H9 (cell line): ENCODE data around the gene PHOSPHO1. TPM values are rescaled to one million over a fixed set of nuclear protein-coding genes. Genes with fewer than 3 reads are reported as not detected.
"Not testable (repeated sequence)": the region's sequence is repeated elsewhere in the genome, so short reads cannot be mapped to it uniquely, and the experiment has no call there.

Experiments used
- DNase-seq: peaks from one replicate; pipeline ENCODE4 v3.0.0-alpha.2; 2017
- H2AFZ ChIP-seq: one replicate; pipeline ENCODE4 v1.6.1; 2013; ENCODE audit warnings: mild to moderate bottlenecking, low read length, control low read depth, moderate library complexity
- H2AK5ac ChIP-seq: 2 replicates; pipeline ENCODE4 v1.6.1; 2013; ENCODE audit warnings: low read length, control low read depth, mixed read lengths; ENCODE audit not compliant: insufficient read length
- H2BK120ac ChIP-seq: one replicate; pipeline ENCODE4 v1.6.1; 2013; ENCODE audit warnings: low read depth, mild to moderate bottlenecking, low read length, control low read depth, inconsistent platforms; ENCODE audit not compliant: poor library complexity, severe bottlenecking
- H2BK12ac ChIP-seq: 2 replicates; pipeline ENCODE4 v1.6.1; 2013; ENCODE audit warnings: low read length, control low read depth, mixed read lengths, low read depth; ENCODE audit not compliant: insufficient read length
- H2BK15ac ChIP-seq: 2 replicates; pipeline ENCODE4 v1.6.1; 2013; ENCODE audit warnings: low read depth, low read length, control low read depth
- H2BK20ac ChIP-seq: one replicate; pipeline ENCODE4 v1.6.1; 2013; ENCODE audit warnings: low read depth, mild to moderate bottlenecking, low read length, control low read depth, inconsistent platforms; ENCODE audit not compliant: poor library complexity, severe bottlenecking
- H2BK5ac ChIP-seq: 2 replicates; pipeline ENCODE4 v1.6.1; 2013; ENCODE audit warnings: low read length, control low read depth, mixed read lengths; ENCODE audit not compliant: insufficient read length
- H3K14ac ChIP-seq: 2 replicates; pipeline ENCODE4 v1.6.1; 2013; ENCODE audit warnings: low read length, control low read depth; ENCODE audit not compliant: insufficient read depth
- H3K18ac ChIP-seq: 2 replicates; pipeline ENCODE4 v1.6.1; 2013; ENCODE audit warnings: low read depth, mild to moderate bottlenecking, mixed read lengths, low read length, control low read depth; ENCODE audit not compliant: insufficient read length
- H3K23ac ChIP-seq: 2 replicates; pipeline ENCODE4 v1.6.1; 2013; ENCODE audit warnings: low read length, control low read depth, mixed read lengths, low read depth; ENCODE audit not compliant: insufficient read length
- H3K23me2 ChIP-seq: 2 replicates; pipeline ENCODE4 v1.6.1; 2013; ENCODE audit warnings: low read depth, mild to moderate bottlenecking, mixed read lengths, low read length, control low read depth; ENCODE audit not compliant: insufficient read length, poor library complexity, severe bottlenecking
- H3K27ac ChIP-seq: 2 replicates; pipeline ENCODE4 v1.5.1; 2013; ENCODE audit warnings: low read length, control low read depth, mixed read lengths, low read depth; ENCODE audit not compliant: insufficient read length
- H3K27me3 ChIP-seq: 2 replicates; pipeline ENCODE4 v1.6.1; 2013; ENCODE audit warnings: low read length, control low read depth, inconsistent platforms; ENCODE audit not compliant: insufficient read depth
- H3K4ac ChIP-seq: 2 replicates; pipeline ENCODE4 v1.6.1; 2013; ENCODE audit warnings: low read depth, mild to moderate bottlenecking, control low read depth, inconsistent platforms, low read length, moderate library complexity
- H3K4me1 ChIP-seq: 2 replicates; pipeline ENCODE4 v1.6.1; 2013; ENCODE audit warnings: low read length, control low read depth, inconsistent platforms; ENCODE audit not compliant: insufficient read depth
- H3K4me2 ChIP-seq: 2 replicates; pipeline ENCODE4 v1.6.1; 2013; ENCODE audit warnings: low read length, control low read depth, mixed read lengths; ENCODE audit not compliant: insufficient read length, insufficient read depth
- H3K56ac ChIP-seq: 2 replicates; pipeline ENCODE4 v1.6.1; 2013; ENCODE audit warnings: low read depth, mild to moderate bottlenecking, mixed read lengths, low read length, control low read depth; ENCODE audit not compliant: insufficient read length
- H3K79me1 ChIP-seq: 2 replicates; pipeline ENCODE4 v1.6.1; 2013; ENCODE audit warnings: low read depth, mild to moderate bottlenecking, moderate library complexity, low read length, control low read depth, inconsistent platforms; ENCODE audit not compliant: insufficient read depth, poor library complexity, severe bottlenecking
- H3K79me2 ChIP-seq: 2 replicates; pipeline ENCODE4 v1.6.1; 2013; ENCODE audit warnings: low read length, control low read depth, inconsistent platforms; ENCODE audit not compliant: insufficient read depth
- H3K9ac ChIP-seq: 2 replicates; pipeline ENCODE4 v1.6.1; 2013; ENCODE audit warnings: low read length, control low read depth, mixed read lengths; ENCODE audit not compliant: insufficient read length; ENCODE audit errors: extremely low read depth
- H3K9me3 ChIP-seq: one replicate; pipeline ENCODE4 v1.6.1; 2013; ENCODE audit warnings: low read depth, low read length, inconsistent platforms; ENCODE audit not compliant: control insufficient read depth
- H3T11ph ChIP-seq: one replicate; pipeline ENCODE4 v1.6.1; 2013; ENCODE audit warnings: mild to moderate bottlenecking, low read length, control low read depth, inconsistent platforms
- H4K20me1 ChIP-seq: one replicate; pipeline ENCODE4 v1.6.1; 2013; ENCODE audit not compliant: control insufficient read depth, insufficient read length, insufficient read depth
- H4K5ac ChIP-seq: 2 replicates; pipeline ENCODE4 v1.6.1; 2013; ENCODE audit warnings: low read depth, mild to moderate bottlenecking, mixed read lengths, low read length, control low read depth; ENCODE audit not compliant: insufficient read length
- H4K8ac ChIP-seq: replicated peaks from 2 replicates; pipeline ENCODE4 v1.6.1; 2013; ENCODE audit warnings: low read length, control low read depth, mixed read lengths, low read depth; ENCODE audit not compliant: insufficient read length
- H4K91ac ChIP-seq: 2 replicates; pipeline ENCODE4 v1.6.1; 2013; ENCODE audit warnings: low read depth, mild to moderate bottlenecking, moderate library complexity, mixed read lengths, low read length, control low read depth; ENCODE audit not compliant: insufficient read length
- H3K27ac Mint-ChIP-seq, 3 experiments: 2 replicates in 2 of 3; 3 replicates in 1 of 3; pipeline ENCODE4 v1.8.0; 2020 to 2021; ENCODE audit warnings: mixed read lengths in 3 of 3, mild to moderate bottlenecking in 1 of 3, moderate library complexity in 1 of 3
- H3K27me3 Mint-ChIP-seq: 2 replicates; pipeline ENCODE4 v1.8.0; 2021; ENCODE audit warnings: low read depth, mild to moderate bottlenecking, moderate library complexity, mixed read lengths
- H3K36me3 Mint-ChIP-seq, 3 experiments: 2 replicates in 2 of 3; 3 replicates in 1 of 3; pipeline ENCODE4 v1.8.0; 2020 to 2021; ENCODE audit warnings: low read depth in 3 of 3, mixed read lengths in 3 of 3; ENCODE audit not compliant: insufficient read depth in 1 of 3
- H3K4me1 Mint-ChIP-seq, 2 experiments: 2 replicates each; pipeline ENCODE4 v1.8.0; 2020; ENCODE audit warnings: mixed read lengths in 2 of 2
- H3K4me3 Mint-ChIP-seq, 2 experiments: 2 replicates in 1 of 2; 3 replicates in 1 of 2; pipeline ENCODE4 v1.8.0; 2020 to 2021; ENCODE audit warnings: mild to moderate bottlenecking in 2 of 2, mixed read lengths in 2 of 2, moderate library complexity in 1 of 2
- H3K9me3 Mint-ChIP-seq, 2 experiments: 2 replicates in 1 of 2; 3 replicates in 1 of 2; pipeline ENCODE4 v1.8.0; 2020; ENCODE audit warnings: mild to moderate bottlenecking in 2 of 2, mixed read lengths in 2 of 2, moderate library complexity in 1 of 2
- WGBS: extraction: QIAGEN DNeasy Blood & Tissue Kit; methylation state at CpG from one replicate; pipeline ENCODE4 v1.1.7; 2013; ENCODE audit warnings: missing lambda C conversion rate, low lambda C conversion rate, mixed read lengths; ENCODE audit not compliant: insufficient read length; ENCODE audit errors: extremely low coverage; 5-methylcytosine and 5-hydroxymethylcytosine counted together
- total RNA-seq: library from RNA; stranded (reverse); gene quantifications from 2 replicates; pipeline ENCODE4 v1.2.1, GENCODE V29; 2021
- TF ChIP-seq, protein P1 (sequence below): fragments of 200-600 bp; sonication (generic); conservative IDR thresholded peaks from 3 replicates; pipeline ENCODE4 v1.8.0; 2021; ENCODE audit warnings: antibody characterized with exemption, mild to moderate bottlenecking

The PHOSPHO1 gene
- total RNA-seq, 1 experiment from 2014 or later, result 0.63 TPM

DNA sequence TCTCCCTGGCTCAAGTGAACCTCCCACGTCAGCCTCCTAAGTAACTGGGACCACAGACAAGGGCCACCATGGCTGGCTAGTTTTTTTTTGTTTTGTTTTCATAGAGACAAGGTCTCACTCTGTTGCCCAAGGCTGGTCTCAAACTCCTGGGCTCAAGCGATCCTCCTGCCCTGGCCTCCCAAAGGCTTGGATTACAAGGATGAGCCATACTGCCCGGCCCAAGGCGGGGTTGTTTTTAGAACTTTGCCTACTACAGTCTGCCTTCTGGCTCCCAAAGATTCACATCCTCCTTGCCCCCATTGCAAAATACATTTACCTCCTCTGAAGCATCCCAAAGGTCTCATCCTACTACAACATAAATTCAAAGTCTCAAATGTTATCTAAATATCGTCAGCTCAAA is 49.5 kb upstream of the PHOSPHO1 start:
- Histone ChIP-seq H3K27ac (no peak overlapping the region), H3K18ac (no peak overlapping the region), H3K4me1 (no peaks in the 10 kb centered on the region; the same call in 1 of the 2 replicates), H3K79me1 (no peaks in the 10 kb centered on the region), H4K20me1 (no peaks in the 10 kb centered on the region), H3T11ph (no peak overlapping the region), H2BK15ac (no peak overlapping the region), H4K5ac (no peak overlapping the region), H4K91ac (no peak overlapping the region), H2AK5ac (no peak overlapping the region), H4K8ac (no peak overlapping the region), H3K9me3 (no peaks in the 10 kb centered on the region), H2AFZ (no peak overlapping the region), H3K23ac (no peak overlapping the region), H3K23me2 (no peaks in the 10 kb centered on the region), H3K4me2 (no peak overlapping the region), H3K14ac (no peak overlapping the region), H3K9ac (no peak overlapping the region), H3K79me2 (no peaks in the 10 kb centered on the region), H2BK20ac (no peak overlapping the region), H3K56ac (no peak overlapping the region), H3K4ac (no peak overlapping the region), H2BK5ac (no peak overlapping the region), H2BK120ac (no peak overlapping the region), H2BK12ac (no peak overlapping the region), H3K27me3 (no peaks in the 10 kb centered on the region)
- Mint-ChIP-seq H3K27ac (no peak overlapping the region), H3K4me1 (peaks cover 21 to 26% of the 10 kb centered on the region in 2 experiments), H3K36me3 (no peaks in the 10 kb centered on the region), H3K4me3 (no peak overlapping the region), H3K27me3 (no peaks in the 10 kb centered on the region; the same call in none of the 2 replicates), H3K9me3 (no peaks in the 10 kb centered on the region)
- no CpG with 5 or more reads among the region's 5 CpGs for WGBS
- TF ChIP-seq, protein P1, sequence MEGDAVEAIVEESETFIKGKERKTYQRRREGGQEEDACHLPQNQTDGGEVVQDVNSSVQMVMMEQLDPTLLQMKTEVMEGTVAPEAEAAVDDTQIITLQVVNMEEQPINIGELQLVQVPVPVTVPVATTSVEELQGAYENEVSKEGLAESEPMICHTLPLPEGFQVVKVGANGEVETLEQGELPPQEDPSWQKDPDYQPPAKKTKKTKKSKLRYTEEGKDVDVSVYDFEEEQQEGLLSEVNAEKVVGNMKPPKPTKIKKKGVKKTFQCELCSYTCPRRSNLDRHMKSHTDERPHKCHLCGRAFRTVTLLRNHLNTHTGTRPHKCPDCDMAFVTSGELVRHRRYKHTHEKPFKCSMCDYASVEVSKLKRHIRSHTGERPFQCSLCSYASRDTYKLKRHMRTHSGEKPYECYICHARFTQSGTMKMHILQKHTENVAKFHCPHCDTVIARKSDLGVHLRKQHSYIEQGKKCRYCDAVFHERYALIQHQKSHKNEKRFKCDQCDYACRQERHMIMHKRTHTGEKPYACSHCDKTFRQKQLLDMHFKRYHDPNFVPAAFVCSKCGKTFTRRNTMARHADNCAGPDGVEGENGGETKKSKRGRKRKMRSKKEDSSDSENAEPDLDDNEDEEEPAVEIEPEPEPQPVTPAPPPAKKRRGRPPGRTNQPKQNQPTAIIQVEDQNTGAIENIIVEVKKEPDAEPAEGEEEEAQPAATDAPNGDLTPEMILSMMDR, result no peak
- DNase-seq, result peak; percentile 18

DNA sequence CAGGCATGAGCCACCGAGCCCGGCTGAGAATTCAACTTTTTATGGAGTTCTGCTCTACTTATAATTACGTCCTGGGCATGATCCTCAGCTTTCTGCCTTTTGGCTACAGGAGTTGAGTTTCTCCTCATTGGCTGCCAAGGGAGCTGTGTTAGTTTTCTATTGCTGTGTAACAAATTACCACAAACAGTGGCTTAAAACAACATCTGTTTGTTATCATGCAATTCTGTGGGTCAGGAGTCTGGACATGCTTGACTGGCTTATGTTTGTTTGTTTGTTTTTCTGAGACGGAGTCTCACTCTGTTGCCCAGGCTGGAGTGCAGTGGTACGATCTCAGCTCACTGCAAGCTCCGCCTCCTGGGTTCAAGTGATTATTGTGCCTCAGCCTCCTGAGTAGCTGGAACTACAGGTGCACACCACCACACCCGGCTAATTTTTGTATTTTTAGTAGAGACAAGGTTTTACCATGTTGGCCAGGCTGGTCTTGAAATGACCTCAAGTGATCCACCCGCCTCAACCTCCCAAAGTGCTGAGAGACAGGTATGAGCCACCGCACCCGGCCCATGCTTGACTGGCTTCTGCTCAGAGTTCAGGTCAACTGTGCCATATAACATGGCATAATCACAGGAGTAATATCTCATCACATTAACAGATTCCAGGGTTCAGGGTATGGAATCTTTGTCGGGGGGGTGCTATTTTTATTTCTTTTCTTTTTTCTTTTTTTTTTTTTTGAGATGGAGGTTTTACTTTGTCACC is 48.9 kb upstream of the PHOSPHO1 start:
- WGBS, result no CpG with 5 or more reads among the region's 11 CpGs
- H3K27me3 ChIP-seq, H4K91ac ChIP-seq, H3K23ac ChIP-seq, H3K27ac ChIP-seq, H3K9me3 Mint-ChIP-seq, H3K4ac ChIP-seq, H3K79me2 ChIP-seq, H3K27ac Mint-ChIP-seq, H3K9me3 ChIP-seq, H3K9ac ChIP-seq, H2BK15ac ChIP-seq, H4K5ac ChIP-seq, H3K56ac ChIP-seq, H3T11ph ChIP-seq, H3K14ac ChIP-seq, H3K18ac ChIP-seq, H2BK120ac ChIP-seq, H2BK12ac ChIP-seq, H4K20me1 ChIP-seq, H2AK5ac ChIP-seq, H2BK20ac ChIP-seq, H3K36me3 Mint-ChIP-seq, H3K4me3 Mint-ChIP-seq, H3K4me1 ChIP-seq, H3K27me3 Mint-ChIP-seq, H3K23me2 ChIP-seq, H3K79me1 ChIP-seq, H2BK5ac ChIP-seq, H3K4me2 ChIP-seq, H2AFZ ChIP-seq, H4K8ac ChIP-seq: not testable (repeated sequence)
- DNase-seq, result peak; percentile 5
- peaks cover 21 to 26% of the 10 kb centered on the region in 2 experiments for H3K4me1 Mint-ChIP-seq
